Esophagus muscularis mucosa (tissue), 3 donors: Measurements from ENCODE around the gene TEX53.

Source experiments
- POLR2A ChIP-seq: fragments of 450-650 bp; IDR thresholded peaks from one replicate; pipeline ENCODE4 v1.6.1; 2017; ENCODE audit warnings: antibody characterized with exemption, moderate library complexity, mild to moderate bottlenecking, low read depth
- TF ChIP-seq, protein P1 (sequence below), 3 experiments: fragments of 200-600 bp in 2 of 3; fragments of 450-650 bp in 1 of 3; sonication (generic) in 2 of 3; IDR thresholded peaks; one replicate each; pipeline ENCODE4 v1.5.1; 2017 to 2019; ENCODE audit warnings: antibody characterized with exemption in 3 of 3, mild to moderate bottlenecking in 2 of 3, moderate library complexity in 1 of 3

- TF ChIP-seq POLR2A: no peak
- TF ChIP-seq, protein P1, sequence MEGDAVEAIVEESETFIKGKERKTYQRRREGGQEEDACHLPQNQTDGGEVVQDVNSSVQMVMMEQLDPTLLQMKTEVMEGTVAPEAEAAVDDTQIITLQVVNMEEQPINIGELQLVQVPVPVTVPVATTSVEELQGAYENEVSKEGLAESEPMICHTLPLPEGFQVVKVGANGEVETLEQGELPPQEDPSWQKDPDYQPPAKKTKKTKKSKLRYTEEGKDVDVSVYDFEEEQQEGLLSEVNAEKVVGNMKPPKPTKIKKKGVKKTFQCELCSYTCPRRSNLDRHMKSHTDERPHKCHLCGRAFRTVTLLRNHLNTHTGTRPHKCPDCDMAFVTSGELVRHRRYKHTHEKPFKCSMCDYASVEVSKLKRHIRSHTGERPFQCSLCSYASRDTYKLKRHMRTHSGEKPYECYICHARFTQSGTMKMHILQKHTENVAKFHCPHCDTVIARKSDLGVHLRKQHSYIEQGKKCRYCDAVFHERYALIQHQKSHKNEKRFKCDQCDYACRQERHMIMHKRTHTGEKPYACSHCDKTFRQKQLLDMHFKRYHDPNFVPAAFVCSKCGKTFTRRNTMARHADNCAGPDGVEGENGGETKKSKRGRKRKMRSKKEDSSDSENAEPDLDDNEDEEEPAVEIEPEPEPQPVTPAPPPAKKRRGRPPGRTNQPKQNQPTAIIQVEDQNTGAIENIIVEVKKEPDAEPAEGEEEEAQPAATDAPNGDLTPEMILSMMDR (IDR thresholded peaks at IDR 0.05): no peak
Observed at GRCh38 chr9:114666851-114667250, 9.2 kb upstream of the TEX53 start.
